Caki2 (cell line): ENCODE data around the gene USP25. TPM values are rescaled to one million over a fixed set of nuclear protein-coding genes. Genes with fewer than 3 reads are reported as not detected.
"Not testable (repeated sequence)": the region's sequence is repeated elsewhere in the genome, so short reads cannot be mapped to it uniquely, and the experiment has no call there.

Experiments used
- DNase-seq: peaks from one replicate; pipeline ENCODE4 v3.0.0-alpha.2; 2015; ENCODE audit warnings: low read depth
- in situ Hi-C: cut with HindIII; loops from 2 replicates; pipeline ENCODE4 v1.10.0; 2016; ENCODE audit warnings: low sequenced_read_pairs, low pct_unique_long_range_greater_than_20kb, mixed read lengths
- total RNA-seq: library from RNA; depleted of rRNA; stranded (reverse); fragments of >200 nt; shearing (Covaris generic); gene quantifications from 2 replicates; pipeline ENCODE4 v1.2.3, GENCODE V29; 2014; ENCODE audit warnings: low replicate concordance

Gene USP25
- total RNA-seq, 1 experiment from 2014 or later, result 26.8 TPM

GRCh38 chr21:15730484-15731242, 881 bp downstream of the USP25 start:
- in situ Hi-C loops, result no loop called here
- peak; percentile 39 for DNase-seq

DNA sequence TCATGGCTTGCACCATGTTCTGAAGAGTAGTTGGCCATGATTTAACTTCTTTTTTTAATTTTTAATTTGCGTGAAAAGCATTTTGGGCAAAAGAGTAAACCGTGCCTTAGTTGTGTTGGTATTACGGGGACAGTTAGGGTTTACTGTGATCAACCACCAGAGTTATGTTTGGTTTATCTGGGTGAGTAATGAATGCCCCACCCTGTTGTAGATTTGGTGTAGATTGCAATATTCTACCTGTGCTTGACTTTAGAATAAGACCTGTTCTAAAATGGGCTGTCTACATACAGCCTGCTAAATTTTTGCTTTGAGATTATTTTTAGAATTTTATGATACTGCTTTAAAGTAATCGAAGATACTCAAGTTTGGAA, 1.4 kb downstream of the USP25 start:
- in situ Hi-C loops, result no loop called here
- DNase-seq, result peak; percentile 27

DNA sequence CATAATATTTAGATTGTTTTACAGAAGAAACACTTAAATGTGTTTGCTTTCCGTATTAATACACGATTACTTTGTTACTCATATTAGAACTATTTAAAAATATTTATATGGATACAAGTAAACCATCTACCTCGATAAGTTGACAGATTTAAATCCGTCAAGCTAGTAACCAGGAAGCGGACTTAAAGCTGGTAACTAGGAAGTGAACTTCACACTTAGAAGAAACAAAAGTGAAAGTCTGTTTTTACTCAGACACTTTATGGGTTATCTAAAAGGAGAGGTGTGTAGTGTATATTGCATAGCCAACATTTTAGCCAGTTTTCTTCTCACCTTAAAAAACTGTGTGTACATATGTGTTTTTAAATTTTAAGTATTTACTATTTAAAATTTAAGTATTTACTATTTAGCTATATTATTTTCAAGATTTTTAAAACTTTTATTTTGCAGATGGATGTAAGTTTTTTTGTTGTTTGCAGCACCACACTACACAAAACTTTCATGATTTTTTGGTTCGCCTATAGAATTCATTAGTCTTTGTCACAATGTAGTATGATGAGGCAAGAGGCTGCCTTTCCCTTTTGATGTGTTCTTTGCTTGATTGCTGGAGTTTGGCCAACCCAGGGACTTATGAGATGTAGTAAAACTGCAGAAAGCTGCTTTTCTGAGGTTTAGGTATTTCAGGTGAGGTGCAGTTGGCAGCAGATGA, 2.7 kb downstream of the USP25 start:
- DNase-seq, result peak; percentile 50
- in situ Hi-C loops, result no loop called here

GRCh38 chr21:15732996-15733329, 3.2 kb downstream of the USP25 start:
- DNase-seq, result no peak
- in situ Hi-C loops, result no loop called here

DNA sequence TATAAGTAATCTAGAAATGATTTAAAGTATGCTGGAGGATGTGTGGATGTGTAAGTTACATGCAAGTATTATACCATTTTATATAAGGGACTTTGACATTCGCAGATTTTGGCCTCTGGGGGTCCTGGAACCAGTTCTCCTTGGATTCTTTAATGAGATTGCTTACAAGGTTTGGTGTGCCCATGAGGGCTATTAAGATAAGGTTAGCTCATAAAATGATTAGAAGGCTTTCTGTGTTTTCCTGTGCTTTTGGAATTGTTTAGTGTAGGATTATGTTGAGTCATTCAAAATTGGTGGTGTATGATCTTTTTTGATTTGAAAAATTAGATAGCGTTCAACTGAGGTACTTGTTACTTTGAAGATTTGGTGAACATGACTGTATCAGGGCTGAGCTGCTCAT, 5.6 kb downstream of the USP25 start:
- no peak for DNase-seq
- in situ Hi-C loops, result no loop called here

DNA sequence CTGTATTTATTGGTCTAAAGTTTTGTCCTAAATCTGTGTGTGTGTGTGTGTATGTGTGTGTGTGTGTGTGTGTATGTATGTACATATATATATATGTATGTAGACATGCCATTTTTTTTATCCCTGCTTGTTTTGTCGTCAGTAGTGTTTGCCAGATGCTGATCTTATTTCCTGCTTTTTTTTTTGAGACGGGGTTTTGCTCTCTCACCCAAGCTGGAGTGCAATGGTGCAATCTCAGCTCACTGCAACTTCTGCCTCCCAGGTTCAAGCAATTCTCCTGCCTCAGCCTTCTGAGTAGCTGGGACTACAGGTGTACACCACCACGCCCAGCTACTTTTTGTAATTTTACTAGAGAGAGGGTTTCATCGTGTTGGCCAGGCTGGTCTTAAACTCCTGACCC, 6.1 kb downstream of the USP25 start:
- DNase-seq, in situ Hi-C loops: not testable (repeated sequence)

GRCh38 chr21:15738779-15739178, 9.0 kb downstream of the USP25 start:
- in situ Hi-C loops, DNase-seq: not testable (repeated sequence)

DNA sequence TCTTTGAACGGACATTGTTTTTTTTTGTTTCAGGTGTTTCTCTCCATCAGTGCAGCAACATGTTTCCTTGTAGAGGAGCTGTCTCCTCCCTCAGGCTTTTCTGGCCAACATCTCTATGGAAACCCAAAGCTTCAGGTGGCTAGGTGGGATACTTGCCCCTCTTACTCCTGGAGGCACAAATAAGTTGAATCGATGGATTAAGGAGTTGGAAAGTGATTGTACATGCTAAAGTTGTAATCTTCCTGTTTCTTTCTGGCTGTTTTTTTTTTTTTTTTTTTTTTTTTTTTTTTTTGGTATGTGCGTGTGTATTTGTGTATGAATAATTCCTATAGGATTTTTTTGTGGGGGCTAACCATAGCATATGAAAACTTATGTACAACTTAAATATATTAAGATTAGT, 10.6 kb downstream of the USP25 start:
- DNase-seq, result no peak
- in situ Hi-C loops, result no loop called here

- in situ Hi-C loops, result no loop called here
- DNase-seq, result no peak
Observed at GRCh38 chr21:15741510-15741909, 11.7 kb downstream of the USP25 start.

DNA sequence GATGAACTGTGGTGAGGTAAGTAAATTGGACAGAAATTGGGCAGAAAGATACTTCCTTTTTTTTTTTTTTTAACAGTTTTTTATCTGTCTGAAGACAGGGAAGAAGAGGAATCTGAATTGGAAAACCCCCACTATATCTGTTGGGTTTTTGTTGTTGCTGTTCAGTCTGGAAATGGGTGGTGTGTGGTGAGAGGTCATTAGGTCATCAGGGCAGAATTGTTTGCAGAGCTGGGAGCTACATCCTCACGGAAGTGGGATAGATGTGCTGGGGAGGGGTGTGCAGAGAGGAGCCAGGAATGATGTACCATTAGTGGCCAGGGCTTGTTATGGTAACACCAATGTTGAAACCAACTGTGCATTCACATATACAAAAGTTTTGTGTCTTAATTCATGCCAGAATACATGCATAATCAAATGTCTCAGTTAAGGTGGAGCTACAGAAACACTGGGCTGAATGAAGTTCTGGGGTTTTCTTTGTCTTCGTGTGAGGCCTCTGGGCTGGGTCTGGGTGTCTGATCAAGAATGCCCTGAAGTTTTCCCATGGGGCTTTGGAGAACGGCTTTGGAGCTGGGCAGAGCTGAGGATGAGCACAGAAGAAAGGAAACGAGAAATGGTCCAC, 12.4 kb downstream of the USP25 start:
- in situ Hi-C loops, result no loop called here
- DNase-seq, result no peak

DNA sequence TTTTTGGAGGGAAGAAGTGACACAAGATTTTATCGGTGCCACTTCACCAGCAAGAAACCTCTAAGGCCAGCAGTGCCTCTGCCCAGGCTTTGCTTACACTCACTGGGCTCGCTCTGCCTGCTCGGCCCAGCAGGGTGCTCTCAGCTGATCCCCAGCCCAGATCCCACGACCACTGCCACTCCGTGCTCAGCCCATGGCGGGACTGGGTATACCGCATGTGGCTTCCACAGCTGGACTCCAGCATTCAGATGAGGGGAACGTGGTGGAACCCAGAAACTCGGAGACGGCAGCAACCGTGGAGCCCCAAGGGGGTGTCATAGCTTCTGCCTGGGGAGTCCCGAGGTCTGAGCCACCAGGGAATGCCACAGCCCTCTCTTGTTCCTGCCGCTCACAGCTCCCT, 12.9 kb downstream of the USP25 start:
- no peak for DNase-seq
- in situ Hi-C loops, result no loop called here

- no peak for DNase-seq
- in situ Hi-C loops, result no loop called here
Observed at GRCh38 chr21:15743593-15743992, 13.8 kb downstream of the USP25 start.

- in situ Hi-C loops, result no loop called here
- DNase-seq, result no peak
Observed at GRCh38 chr21:15744926-15745325, 15.1 kb downstream of the USP25 start.

GRCh38 chr21:15748586-15748985, 18.8 kb downstream of the USP25 start:
- in situ Hi-C loops, result no loop called here
- no peak for DNase-seq

GRCh38 chr21:15749082-15749860, 19.5 kb downstream of the USP25 start:
- in situ Hi-C loops, result no loop called here
- peak; percentile 28 for DNase-seq

GRCh38 chr21:15749861-15750159, 20.0 kb downstream of the USP25 start:
- in situ Hi-C loops, result loop anchor here (5.0 kb wide), 1 partner anchor 37 kb away; no protein-coding TSS in a partner anchor
- DNase-seq, result no peak

DNA sequence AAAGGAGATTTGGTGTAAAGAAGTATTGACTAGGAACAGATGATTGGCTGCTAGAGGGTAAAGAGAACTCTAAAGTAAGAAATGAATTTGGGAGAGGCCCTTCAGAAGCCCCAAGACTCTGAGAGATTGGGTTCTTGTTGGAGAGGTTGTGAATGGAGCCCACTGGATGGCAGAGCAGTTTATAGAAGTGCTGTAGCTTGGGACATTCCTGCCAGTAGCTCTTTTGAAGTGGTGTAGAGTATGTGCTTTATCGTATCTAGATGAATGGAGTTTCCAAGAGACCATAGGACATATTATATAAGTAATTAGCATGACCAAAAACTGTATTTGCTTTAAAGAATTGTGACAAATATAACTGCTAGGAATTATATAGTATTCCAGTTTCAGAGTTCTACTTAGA, 21.3 kb downstream of the USP25 start:
- in situ Hi-C loops, result loop anchor here (5.0 kb wide), 1 partner anchor 36 kb away; no protein-coding TSS in a partner anchor
- DNase-seq, result no peak

- in situ Hi-C loops, result loop anchor here (5.0 kb wide), 1 partner anchor 36 kb away; no protein-coding TSS in a partner anchor
- no peak for DNase-seq
Observed at GRCh38 chr21:15751546-15751945, 21.8 kb downstream of the USP25 start.
